SH-SY5Y (cell line): Measurements from ENCODE around the gene C11orf52.

Source experiments
- GATA2 ChIP-seq: IDR thresholded peaks from 2 replicates; pipeline ENCODE4 v1.6.1; 2011; ENCODE audit warnings: mild to moderate bottlenecking, low read depth, low read length
- GATA3 ChIP-seq: IDR thresholded peaks from 2 replicates; pipeline ENCODE4 v1.6.1; 2011; ENCODE audit warnings: low read depth, mild to moderate bottlenecking, low read length, moderate library complexity

DNA sequence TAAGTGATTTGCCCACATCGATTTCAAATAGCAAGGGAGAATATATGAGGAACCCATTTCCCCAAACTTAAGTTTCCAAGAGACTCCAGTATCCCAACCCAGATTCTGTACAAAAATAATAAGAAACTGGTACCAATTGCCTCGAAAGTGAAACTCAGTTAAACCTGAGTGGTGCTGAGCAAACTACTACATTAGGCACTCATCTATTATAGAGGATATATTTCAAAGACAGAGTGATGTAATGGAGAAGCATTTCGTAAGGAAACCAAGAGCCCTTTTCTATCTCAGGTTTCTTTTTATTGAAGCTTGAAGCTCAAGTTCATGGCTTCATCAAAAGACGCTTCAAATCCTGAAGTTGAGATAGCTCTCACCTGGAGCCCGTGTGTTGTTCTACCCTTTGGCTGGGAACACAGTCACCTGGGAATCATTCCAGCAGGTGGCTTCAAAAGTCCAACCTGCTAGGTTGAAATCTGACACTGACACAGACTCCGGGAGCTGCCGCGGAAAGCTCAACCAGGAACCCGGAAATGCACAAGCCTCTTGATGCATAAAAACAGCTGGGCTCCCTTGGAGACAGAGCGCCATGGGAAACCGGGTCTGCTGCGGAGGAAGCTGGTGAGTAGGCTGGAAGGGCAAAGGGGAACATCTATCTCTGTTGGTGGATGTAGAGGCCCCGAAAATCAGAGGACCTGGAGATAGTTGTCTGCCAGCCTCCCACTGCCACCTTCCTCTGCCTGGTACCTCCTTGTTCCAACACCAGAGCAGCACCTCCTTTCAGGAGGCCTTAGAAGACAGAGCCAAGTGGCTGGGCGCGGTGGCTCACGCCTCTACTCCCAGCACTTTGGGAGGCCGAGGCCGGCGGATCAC is at the start of gene C11orf52:
- TF ChIP-seq GATA3 (no peak), GATA2 (no peak)
